Glutamatergic neuron (in vitro differentiated cells): ENCODE results near the gene PSMB7. TPM values are rescaled to one million over a fixed set of nuclear protein-coding genes. Genes with fewer than 3 reads are reported as not detected.
A peak's percentile ranks its signal among the peaks of the same experiment; 100 is the strongest.

Source experiments
- DNase-seq: peaks from one replicate; pipeline ENCODE4 v3.0.0; 2022
- H3K27ac Mint-ChIP-seq: one replicate; pipeline ENCODE4 v1.8.0; 2020; ENCODE audit warnings: mild to moderate bottlenecking, mixed read lengths, inconsistent platforms; ENCODE audit not compliant: unreplicated experiment
- H3K27me3 Mint-ChIP-seq: one replicate; pipeline ENCODE4 v1.8.0; 2020; ENCODE audit warnings: mild to moderate bottlenecking, moderate library complexity, mixed read lengths, inconsistent platforms; ENCODE audit not compliant: unreplicated experiment
- H3K36me3 Mint-ChIP-seq: one replicate; pipeline ENCODE4 v1.8.0; 2020; ENCODE audit warnings: mild to moderate bottlenecking, mixed read lengths, inconsistent platforms; ENCODE audit not compliant: unreplicated experiment
- H3K4me1 Mint-ChIP-seq: one replicate; pipeline ENCODE4 v1.8.0; 2020; ENCODE audit warnings: mild to moderate bottlenecking, low read depth, mixed read lengths, inconsistent platforms; ENCODE audit not compliant: unreplicated experiment
- H3K4me3 Mint-ChIP-seq: one replicate; pipeline ENCODE4 v1.8.0; 2020; ENCODE audit warnings: mild to moderate bottlenecking, mixed read lengths, inconsistent platforms; ENCODE audit not compliant: unreplicated experiment
- H3K9me3 Mint-ChIP-seq: one replicate; pipeline ENCODE4 v1.8.0; 2020; ENCODE audit warnings: mild to moderate bottlenecking, moderate library complexity, mixed read lengths, inconsistent platforms; ENCODE audit not compliant: unreplicated experiment
- CTCF ChIP-seq: fragments of 200-600 bp; sonication (generic); IDR thresholded peaks from one replicate; pipeline ENCODE4 v1.5.0; 2021; ENCODE audit not compliant: partially characterized antibody, unreplicated experiment
- total RNA-seq: library from RNA; stranded (reverse); fragmentation: NEBNext Ultra II Directional; extraction: Animal tissue kit (Norgen Biotek cat#: 25700); gene quantifications from one replicate; pipeline ENCODE4 v1.2.1, GENCODE V29; 2021; ENCODE audit not compliant: unreplicated experiment

PSMB7 gene
- total RNA-seq, 1 donor from 2014 or later: 185 TPM

DNA sequence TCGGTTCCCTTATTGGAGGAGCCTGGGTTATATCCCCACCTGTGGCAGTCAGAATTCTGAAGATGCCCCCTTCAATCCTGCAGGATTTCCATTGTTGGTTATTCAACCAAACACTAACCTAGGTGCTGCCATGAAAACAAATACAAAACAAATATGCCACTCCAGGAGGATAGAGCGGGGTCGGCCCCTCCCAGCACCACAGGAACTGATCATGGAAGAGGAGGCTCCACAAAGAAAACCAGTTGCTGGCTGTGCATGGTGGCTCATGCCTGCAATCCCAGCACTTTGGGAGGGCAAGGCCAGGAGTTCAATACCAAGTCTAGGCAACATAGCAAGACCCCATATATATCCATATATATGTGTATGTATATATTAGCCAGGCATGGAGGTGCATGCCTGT, 21.8 kb upstream of the PSMB7 start:
- Mint-ChIP-seq H3K4me3 (no peak overlapping the region), H3K9me3 (no peaks in the 10 kb centered on the region), H3K27ac (no peak overlapping the region), H3K36me3 (peaks cover 9% of the 10 kb centered on the region), H3K4me1 (no peaks in the 10 kb centered on the region), H3K27me3 (peaks cover 4% of the 10 kb centered on the region)
- no peak for TF ChIP-seq CTCF
- DNase-seq: no peak

- Mint-ChIP-seq H3K27me3 (peaks cover 4% of the 10 kb centered on the region), H3K9me3 (no peaks in the 10 kb centered on the region), H3K36me3 (peaks cover 4% of the 10 kb centered on the region), H3K4me3 (no peak overlapping the region), H3K27ac (no peak overlapping the region), H3K4me1 (no peaks in the 10 kb centered on the region)
- no peak for DNase-seq
- TF ChIP-seq CTCF: no peak
Measured at GRCh38 chr9:124436320-124436719, 21.1 kb upstream of the PSMB7 start.

- peaks cover 8% of the 10 kb centered on the region for H3K4me1 Mint-ChIP-seq
- TF ChIP-seq CTCF: no peak
- peaks cover 3% of the 10 kb centered on the region for H3K9me3 Mint-ChIP-seq
- peaks cover 3% of the 10 kb centered on the region for H3K36me3 Mint-ChIP-seq
- DNase-seq: no peak
- H3K27ac Mint-ChIP-seq: no peak overlapping the region
- H3K4me3 Mint-ChIP-seq: no peak overlapping the region
- H3K27me3 Mint-ChIP-seq: peaks cover 2% of the 10 kb centered on the region
Measured at GRCh38 chr9:124429530-124429867, 14.3 kb upstream of the PSMB7 start.

GRCh38 chr9:124428751-124429529, 13.7 kb upstream of the PSMB7 start:
- Mint-ChIP-seq H3K27me3 (peaks cover 1% of the 10 kb centered on the region), H3K36me3 (no peaks in the 10 kb centered on the region), H3K4me1 (peaks cover 8% of the 10 kb centered on the region), H3K4me3 (no peak overlapping the region), H3K9me3 (peaks cover 3% of the 10 kb centered on the region), H3K27ac (no peak overlapping the region)
- DNase-seq: no peak
- no peak for TF ChIP-seq CTCF

GRCh38 chr9:124427281-124427680, 12.0 kb upstream of the PSMB7 start:
- no peak overlapping the region for H3K27ac Mint-ChIP-seq
- peaks cover 3% of the 10 kb centered on the region for H3K9me3 Mint-ChIP-seq
- TF ChIP-seq CTCF: no peak
- H3K4me1 Mint-ChIP-seq: peaks cover 8% of the 10 kb centered on the region
- H3K4me3 Mint-ChIP-seq: peak overlapping the region; percentile 3
- no peak for DNase-seq
- no peaks in the 10 kb centered on the region for H3K36me3 Mint-ChIP-seq
- peaks cover 2% of the 10 kb centered on the region for H3K27me3 Mint-ChIP-seq
